GM12878 (cell line): ENCODE data around the gene ITK. TPM values are rescaled to one million over a fixed set of nuclear protein-coding genes. Genes with fewer than 3 reads are reported as not detected.
"Not testable (repeated sequence)": the region's sequence is repeated elsewhere in the genome, so short reads cannot be mapped to it uniquely, and the experiment has no call there.

ENCODE experiments used
- ATAC-seq: fragments of 200-7000 bp; cut with Tn5 transposase; 3 replicates; pipeline ENCODE4 v1.9.1; 2020; ENCODE audit warnings: mild to moderate bottlenecking, moderate library complexity
- BruUV-seq: library from RNA; stranded (reverse); fragments of 400-500 nt; replicated peaks from 2 replicates; lab custom pipeline; 2021; lab: Mats Ljungman, UMichigan
- CTCF ChIA-PET: fragments of 300-600 bp; sonication (Branson Sonifier 250); formaldehyde crosslinking; extraction: SDS; loops from one replicate; lab custom pipeline; 2021; ENCODE audit warnings: inconsistent platforms; lab: Yijun Ruan, JAX
- POLR2A ChIA-PET: fragments of 350-600 bp; formaldehyde crosslinking; extraction: SDS; loops from one replicate; lab custom pipeline; 2021; ENCODE audit warnings: inconsistent platforms; lab: Charles Lee
- RAD21 ChIA-PET: fragments of 300-600 bp; sonication (Branson Sonifier 250); formaldehyde crosslinking; loops from one replicate; lab custom pipeline; 2023; ENCODE audit warnings: antibody characterized with exemption; ENCODE audit not compliant: unreplicated experiment; lab: Charles Lee
- SMC1A ChIA-PET: fragments of 300-600 bp; sonication (Branson Sonifier 250); formaldehyde crosslinking; loops from one replicate; lab custom pipeline; 2023; ENCODE audit not compliant: unreplicated experiment, uncharacterized antibody; lab: Charles Lee
- DNase-seq: peaks from one replicate; pipeline ENCODE4 v3.0.0-alpha.2; 2011; ENCODE audit warnings: low read depth, low spot score
- FAIRE-seq: peaks from 3 replicates; lab custom pipeline; 2011; peaks lifted over from hg19 to GRCh38; lab: Jason Lieb, UNC
- H2AFZ ChIP-seq: 2 replicates; pipeline ENCODE4 v1.6.0; 2011; ENCODE audit warnings: low read depth, low read length, control low read depth; ENCODE audit not compliant: control insufficient read depth
- H3K27ac ChIP-seq: 2 replicates; pipeline ENCODE4 v1.5.1; 2011; ENCODE audit warnings: control low read depth; ENCODE audit not compliant: control insufficient read depth, insufficient read depth
- H3K27me3 ChIP-seq, 2 experiments: replicated peaks in 1 of 2; 2 replicates each; pipeline versions ENCODE4 v1.6.0 to v1.6.1; 2011; ENCODE audit warnings: low read length in 1 of 2; ENCODE audit not compliant: control insufficient read depth in 2 of 2, insufficient read depth in 2 of 2
- H3K36me3 ChIP-seq, 2 experiments: 2 replicates each; pipeline ENCODE4 v1.5.1; 2011; ENCODE audit warnings: low read length in 1 of 2; ENCODE audit not compliant: control insufficient read depth in 2 of 2, insufficient read depth in 2 of 2
- H3K4me1 ChIP-seq: 2 replicates; pipeline ENCODE4 v1.6.1; 2011; ENCODE audit warnings: mild to moderate bottlenecking, low read length, moderate library complexity, mixed read lengths; ENCODE audit not compliant: control insufficient read depth, insufficient read depth
- H3K4me2 ChIP-seq: 2 replicates; pipeline ENCODE4 v1.6.0; 2011; ENCODE audit warnings: control low read depth; ENCODE audit not compliant: control insufficient read depth, insufficient read depth
- H3K4me3 ChIP-seq: fragments of 200-600 bp; sonication (generic); 2 replicates; pipeline ENCODE4 v1.5.1; 2016
- H3K79me2 ChIP-seq: 2 replicates; pipeline ENCODE4 v1.6.0; 2011; ENCODE audit warnings: low read length; ENCODE audit not compliant: control insufficient read depth, insufficient read depth
- H3K9ac ChIP-seq: 2 replicates; pipeline ENCODE4 v1.8.0; 2011; ENCODE audit warnings: low read length, control low read depth, mixed read lengths; ENCODE audit not compliant: control insufficient read depth, insufficient read depth
- H3K9me3 ChIP-seq: replicated peaks from 3 replicates; pipeline ENCODE4 v1.5.1; 2011; ENCODE audit warnings: mild to moderate bottlenecking, low read length; ENCODE audit not compliant: control insufficient read depth, insufficient read depth
- H4K20me1 ChIP-seq: 2 replicates; pipeline ENCODE4 v1.6.0; 2011; ENCODE audit not compliant: control insufficient read depth, insufficient read depth
- BACH1 ChIP-seq: fragments of 450-650 bp; IDR thresholded peaks from 2 replicates; pipeline ENCODE4 v1.6.1; 2017; ENCODE audit warnings: mild to moderate bottlenecking, borderline replicate concordance
- BCL11A ChIP-seq: IDR thresholded peaks from 2 replicates; pipeline ENCODE4 v1.6.1; 2011; ENCODE audit warnings: low read depth, low read length
- CBFB ChIP-seq: IDR thresholded peaks from 2 replicates; pipeline ENCODE4 v1.6.1; 2016; ENCODE audit warnings: antibody characterized with exemption, low read depth
- ELK1 ChIP-seq: IDR thresholded peaks from 2 replicates; pipeline ENCODE4 v1.6.1; 2012; ENCODE audit warnings: low read depth, low read length, improper control_type of control experiment
- ESRRA ChIP-seq: IDR thresholded peaks from 2 replicates; pipeline ENCODE4 v1.6.1; 2012; ENCODE audit warnings: mild to moderate bottlenecking, low read length, improper control_type of control experiment
- FOS ChIP-seq: IDR thresholded peaks from 3 replicates; pipeline ENCODE4 v1.6.1; 2011; ENCODE audit warnings: borderline replicate concordance; ENCODE audit not compliant: insufficient read length; ENCODE audit errors: extremely low read depth
- KAT2A ChIP-seq: conservative IDR thresholded peaks from 2 replicates; pipeline ENCODE4 v1.6.1; 2011; ENCODE audit warnings: low read depth, low read length; ENCODE audit not compliant: control insufficient read depth
- NFXL1 ChIP-seq: fragments of 450-650 bp; IDR thresholded peaks from 2 replicates; pipeline ENCODE4 v1.6.1; 2017; ENCODE audit warnings: antibody characterized with exemption, mild to moderate bottlenecking, borderline replicate concordance
- RBBP5 ChIP-seq: fragments of 200-600 bp; sonication (generic); conservative IDR thresholded peaks from 2 replicates; pipeline ENCODE4 v1.6.1; 2016
- RELB ChIP-seq: fragments of 450-650 bp; IDR thresholded peaks from 2 replicates; pipeline ENCODE4 v1.6.1; 2017; ENCODE audit warnings: low read depth, mild to moderate bottlenecking, moderate library complexity
- SIN3A ChIP-seq: IDR thresholded peaks from 2 replicates; pipeline ENCODE4 v1.6.1; 2012; ENCODE audit warnings: low read depth, low read length, improper control_type of control experiment
- SREBF1 ChIP-seq: IDR thresholded peaks from 2 replicates; pipeline ENCODE4 v1.6.1; 2012; ENCODE audit warnings: mild to moderate bottlenecking, low read length
- TCF3 ChIP-seq: IDR thresholded peaks from 2 replicates; pipeline ENCODE4 v1.6.1; 2012; ENCODE audit warnings: low read depth, mild to moderate bottlenecking, low read length, borderline replicate concordance; ENCODE audit not compliant: insufficient read depth
- YY1 ChIP-seq: IDR thresholded peaks from 2 replicates; pipeline ENCODE4 v1.6.1; 2011; ENCODE audit warnings: low read depth, mild to moderate bottlenecking, low read length
- ZBED1 ChIP-seq: IDR thresholded peaks from 2 replicates; pipeline ENCODE4 v1.6.1; 2016; ENCODE audit warnings: borderline replicate concordance
- whole genome bisulfite sequencing: methylation state at CpG from one replicate; pipeline ENCODE4 v1.1.6; 2016; ENCODE audit warnings: low lambda C conversion rate; ENCODE audit not compliant: insufficient replicate concordance, insufficient coverage; ENCODE audit errors: missing lambda C conversion rate; 5-methylcytosine and 5-hydroxymethylcytosine counted together
- in situ Hi-C: fragments of 300-500 bp; cut with MboI; formaldehyde crosslinking; loops from 9 replicates; pipeline ENCODE4 v1.14.3; 2018; ENCODE audit warnings: mixed read lengths
- intact Hi-C: fragments of 100-400 bp; cut with micrococcal nuclease; formaldehyde crosslinking; loops from one replicate; pipeline ENCODE4 v1.14.2; 2022; ENCODE audit not compliant: unreplicated experiment
- polyA plus RNA-seq, 11 experiments: library from polyadenylated mRNA; depleted of rRNA in 4 of 11; unstranded in 6 of 11; stranded (reverse) in 5 of 11; fragments of >200 nt; fragmentation: Nextera tagmentation in 4 of 11; fragmentation: Illumina TruSeq in 1 of 11; extraction: Ambion mirVana in 4 of 11; extraction: Trizol in 1 of 11; gene quantifications; 1 replicate in 1 of 11; 2 replicates in 10 of 11; pipeline versions ENCODE4 v1.2.1 to v1.2.3, GENCODE V29; 2011 to 2016; ENCODE audit warnings: inconsistent platforms in 2 of 11, missing spikeins in 2 of 11, low read depth in 1 of 11
- total RNA-seq, 4 experiments: library from RNA; depleted of rRNA in 3 of 4; stranded (reverse); fragments of >200 nt in 3 of 4; fragmentation: Illumina TruSeq in 1 of 4; extraction: Trizol in 1 of 4; gene quantifications; 2 replicates each; pipeline versions ENCODE4 v1.2.1 to v1.2.3, GENCODE V29; 2013 to 2021

The ITK gene
- total and polyA plus RNA-seq, 10 of the 15 experiments (the other 5 are each of a cell fraction or from before 2014, with no cell fraction given) = 0.05 to 2.4 (median 0.76) TPM

- TF ChIP-seq RELB = no peak
- TF ChIP-seq ESRRA = no peak
These were observed 60.8 kb downstream of the ITK start (continued) for GRCh38 chr5:157241483-157241882.

GRCh38 chr5:157244704-157245103, 64.1 kb downstream of the ITK start:
- H3K4me2 ChIP-seq, in situ Hi-C loops, FAIRE-seq, H3K27ac ChIP-seq, H3K9me3 ChIP-seq, POLR2A ChIA-PET, H3K27me3 ChIP-seq, BruUV-seq, H3K4me3 ChIP-seq, H4K20me1 ChIP-seq, H2AFZ ChIP-seq, H3K4me1 ChIP-seq, H3K36me3 ChIP-seq, ATAC-seq, DNase-seq, H3K79me2 ChIP-seq, H3K9ac ChIP-seq, intact Hi-C loops: not testable (repeated sequence)
- CTCF ChIA-PET = interaction anchor here (3.0 to 10.8 kb wide), 2 partner anchors 9 to 92 kb away, joined by 17 to 244 read pairs; no protein-coding TSS in a partner anchor
- 45% methylated on average over 7 of the region's 7 CpGs for WGBS
- RAD21 ChIA-PET = interaction anchor here (1.6 kb wide), 1 partner anchor 19 kb away, joined by 3 read pairs; no protein-coding TSS in a partner anchor
- SMC1A ChIA-PET = interaction anchor here (1.3 kb wide), 1 partner anchor 19 kb away, joined by 5 read pairs; no protein-coding TSS in a partner anchor

GRCh38 chr5:157245476-157245875, 64.8 kb downstream of the ITK start:
- Histone ChIP-seq H2AFZ (no peak overlapping the region), H3K4me2 (no peak overlapping the region), H3K27me3 (no peaks in the 10 kb centered on the region), H3K79me2 (no peaks in the 10 kb centered on the region), H3K4me3 (no peak overlapping the region), H4K20me1 (no peaks in the 10 kb centered on the region), H3K36me3 (no peaks in the 10 kb centered on the region), H3K4me1 (no peaks in the 10 kb centered on the region), H3K27ac (no peak overlapping the region), H3K9me3 (no peaks in the 10 kb centered on the region), H3K9ac (no peak overlapping the region)
- DNase-seq = no peak
- SMC1A ChIA-PET = interaction anchor here (0.8 kb wide), 1 partner anchor 83 kb away, joined by 3 read pairs; no protein-coding TSS in a partner anchor
- in situ Hi-C loops (no loop called here), intact Hi-C loops (no loop called here)
- ATAC-seq = no peak
- POLR2A ChIA-PET = no interaction called here
- RAD21 ChIA-PET = interaction anchor here (1.6 kb wide), 1 partner anchor 18 kb away, joined by 3 read pairs; no protein-coding TSS in a partner anchor
- BruUV-seq = no TSS peak
- no peak for FAIRE-seq
- CTCF ChIA-PET = interaction anchor here (0.6 to 10.8 kb wide), 4 partner anchors 8 to 187 kb away, joined by 4 to 244 read pairs (median 12); no protein-coding TSS in a partner anchor
- 85% methylated on average over 4 of the region's 4 CpGs for WGBS
- TF ChIP-seq FOS (no peak), YY1 (no peak), CBFB (no peak), SREBF1 (no peak), ZBED1 (no peak), NFXL1 (no peak), TCF3 (no peak), SIN3A (no peak), ELK1 (no peak), RBBP5 (no peak), BACH1 (no peak), KAT2A (no peak), BCL11A (no peak)
